ENCODE measurements around the gene LRRC3B.

GRCh38 chr3:26621906-26622620, 509 bp upstream of the LRRC3B start:
- no peak for TF ChIP-seq POLR2A (IDR thresholded peaks at IDR 0.05)
- TF ChIP-seq CTCF (IDR thresholded peaks at IDR 0.05): no peak
- no peak for TF ChIP-seq POLR2AphosphoS5 (IDR thresholded peaks at IDR 0.05)

All from upper lobe of left lung (tissue), 4 donors.